NOMO-1 (cell line): Measurements from ENCODE around the gene HK2.

ENCODE experiments used
- DNase-seq, 2 experiments: peaks; one replicate each; lab custom pipeline; 2025; ENCODE audit not compliant: unreplicated experiment in 2 of 2; lab: John Stamatoyannopoulos, UW

The HK2 gene

DNA sequence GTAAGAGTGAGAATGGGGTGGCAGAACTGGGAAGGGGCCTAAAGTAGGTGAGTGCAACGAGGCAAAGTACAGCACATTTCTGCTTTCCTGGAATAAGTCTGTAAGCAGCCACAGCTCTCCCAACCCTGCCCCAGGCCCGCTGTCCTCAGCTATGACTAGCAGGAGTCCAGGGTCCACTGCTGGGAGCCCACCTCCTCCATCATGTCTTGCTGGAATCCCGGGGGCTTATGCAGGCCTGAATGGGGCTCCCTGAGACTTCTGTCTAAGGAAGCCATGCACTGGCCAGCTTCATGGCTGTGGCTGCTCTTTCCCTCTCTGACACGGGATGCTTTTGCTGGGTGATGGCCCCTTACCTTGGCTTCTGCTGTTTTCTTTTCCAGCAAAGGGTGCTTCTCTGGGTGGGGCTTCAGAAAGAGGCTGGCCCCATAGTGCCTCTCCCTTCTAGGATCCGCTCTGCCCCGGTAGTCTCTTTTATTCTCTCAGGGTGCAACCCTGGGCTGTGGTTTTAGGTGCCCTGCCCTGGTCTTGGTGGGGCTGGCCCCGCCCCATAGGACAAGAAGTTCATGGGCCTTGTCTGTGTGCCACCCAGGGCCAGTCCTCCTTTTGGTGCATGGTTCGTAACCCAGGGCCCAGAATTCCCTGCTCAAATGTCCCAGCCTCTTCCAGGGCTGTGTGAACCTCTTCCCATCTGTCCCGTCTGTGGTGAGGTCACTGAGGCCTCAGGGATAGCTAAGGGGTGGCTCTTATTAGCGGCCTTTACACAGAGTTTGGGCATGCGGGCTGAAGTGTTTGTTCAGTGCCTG lies 90.7 kb downstream of the HK2 start:
- no peak for DNase-seq

DNA sequence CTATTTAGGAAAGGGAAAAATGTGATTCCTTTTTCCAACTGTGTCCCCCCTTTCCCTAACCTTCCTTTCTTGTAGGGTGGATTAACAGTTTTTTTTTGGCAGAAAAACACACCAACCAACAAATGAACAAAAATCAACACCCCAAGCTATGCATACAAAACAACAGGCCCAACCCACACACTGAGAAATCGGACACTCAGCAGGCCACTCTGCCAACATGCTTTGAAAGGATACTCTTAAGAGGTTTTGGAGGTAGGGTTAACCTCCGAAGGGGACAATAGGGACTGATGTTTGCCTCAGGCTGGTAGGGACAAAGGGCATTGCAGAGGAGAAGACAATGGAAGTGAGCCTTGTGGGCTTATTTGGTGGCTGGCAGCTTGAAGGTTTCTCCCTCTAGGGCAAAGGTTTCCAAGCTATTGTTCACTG lies 91.4 kb downstream of the HK2 start:
- DNase-seq: no peak

DNA sequence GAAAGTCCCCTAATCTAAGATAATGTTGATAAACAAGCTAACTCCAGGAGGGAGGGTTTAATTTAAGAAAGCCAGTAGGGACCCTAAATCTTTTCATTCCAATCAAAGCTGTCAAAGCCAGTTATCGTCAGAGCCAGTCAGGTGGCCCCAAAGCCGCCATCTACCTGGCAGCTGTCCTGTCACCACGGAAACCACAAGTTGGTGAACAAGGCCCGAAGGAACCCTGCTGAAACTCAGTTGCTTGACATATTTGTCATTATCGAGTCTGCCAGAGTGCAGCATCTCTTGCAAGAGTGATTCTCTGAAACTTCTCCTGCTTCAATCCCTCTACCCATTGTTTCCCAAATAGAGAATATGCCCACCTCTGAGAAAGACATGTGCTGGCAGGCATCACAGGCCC lies 93.7 kb downstream of the HK2 start:
- no peak for DNase-seq

DNA sequence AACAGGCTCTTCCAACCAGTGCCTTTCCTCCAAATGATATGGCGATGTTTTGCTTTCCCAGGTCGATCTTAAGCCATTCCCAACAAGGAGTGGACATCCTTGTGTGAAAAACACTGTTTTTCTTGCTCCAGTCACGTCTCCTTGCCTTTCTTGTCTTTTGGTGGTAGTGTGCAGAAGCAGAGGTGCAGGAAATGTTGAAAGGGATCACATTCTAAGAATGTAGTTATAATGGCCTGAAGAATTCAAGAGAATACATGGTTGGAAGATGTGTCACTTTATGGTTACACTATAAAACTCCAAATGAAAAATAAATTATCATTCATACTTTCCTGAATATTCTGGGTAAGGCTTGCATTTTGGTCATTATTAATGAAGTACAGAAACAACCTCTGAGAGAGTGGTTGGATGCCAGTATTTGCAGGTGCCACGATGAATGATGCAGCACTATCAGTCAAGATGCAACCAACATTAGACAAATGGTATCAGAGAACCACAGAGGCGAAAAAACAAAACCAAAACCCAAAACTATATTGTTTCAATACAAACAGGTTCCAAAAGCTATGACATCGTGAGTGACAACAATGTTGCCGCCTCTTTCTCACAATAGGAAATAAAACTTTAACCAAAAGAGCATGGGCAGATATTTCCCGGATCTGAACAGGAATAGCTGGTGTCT lies 97.0 kb downstream of the HK2 start:
- no peak for DNase-seq

DNA sequence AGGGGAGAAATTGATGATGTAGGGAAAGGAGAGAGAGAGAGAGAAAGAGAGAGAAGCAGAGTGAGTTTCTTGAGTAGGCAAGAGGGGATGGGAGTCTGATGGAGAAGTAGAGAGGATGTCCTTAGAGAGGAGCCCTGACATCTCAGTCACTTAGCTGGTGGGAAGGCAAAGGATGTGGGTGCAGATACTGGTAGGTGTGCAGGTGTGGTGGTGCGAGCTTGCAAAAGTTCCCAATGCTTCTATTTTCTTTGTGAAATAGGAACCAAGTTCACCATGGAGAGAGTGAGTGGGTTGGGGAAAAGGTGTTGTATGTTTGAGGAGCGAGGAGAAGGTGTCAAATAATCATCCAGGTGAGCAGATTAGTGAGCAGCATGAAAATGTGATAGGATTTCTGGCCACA lies 98.0 kb downstream of the HK2 start:
- DNase-seq: no peak

DNA sequence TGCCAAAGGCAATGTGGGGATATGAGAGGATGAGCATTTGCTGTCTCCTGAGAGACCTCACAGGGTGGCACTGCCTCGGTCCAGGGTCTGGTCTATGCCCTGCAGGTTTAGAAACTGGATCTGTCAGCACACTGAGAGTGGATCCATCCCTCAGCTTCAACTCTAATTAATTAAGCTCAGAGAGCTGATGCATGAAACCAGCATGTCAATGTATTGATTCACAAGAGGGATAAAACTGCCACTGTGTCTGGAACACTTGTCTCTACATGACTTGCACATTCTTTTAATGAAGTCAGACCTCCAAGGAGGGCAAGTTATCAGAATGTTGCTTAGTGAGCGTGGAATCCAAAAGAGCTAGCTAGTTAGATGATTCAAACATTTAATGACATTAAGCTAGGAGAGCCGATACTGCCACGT lies 102.1 kb downstream of the HK2 start:
- no peak for DNase-seq

DNA sequence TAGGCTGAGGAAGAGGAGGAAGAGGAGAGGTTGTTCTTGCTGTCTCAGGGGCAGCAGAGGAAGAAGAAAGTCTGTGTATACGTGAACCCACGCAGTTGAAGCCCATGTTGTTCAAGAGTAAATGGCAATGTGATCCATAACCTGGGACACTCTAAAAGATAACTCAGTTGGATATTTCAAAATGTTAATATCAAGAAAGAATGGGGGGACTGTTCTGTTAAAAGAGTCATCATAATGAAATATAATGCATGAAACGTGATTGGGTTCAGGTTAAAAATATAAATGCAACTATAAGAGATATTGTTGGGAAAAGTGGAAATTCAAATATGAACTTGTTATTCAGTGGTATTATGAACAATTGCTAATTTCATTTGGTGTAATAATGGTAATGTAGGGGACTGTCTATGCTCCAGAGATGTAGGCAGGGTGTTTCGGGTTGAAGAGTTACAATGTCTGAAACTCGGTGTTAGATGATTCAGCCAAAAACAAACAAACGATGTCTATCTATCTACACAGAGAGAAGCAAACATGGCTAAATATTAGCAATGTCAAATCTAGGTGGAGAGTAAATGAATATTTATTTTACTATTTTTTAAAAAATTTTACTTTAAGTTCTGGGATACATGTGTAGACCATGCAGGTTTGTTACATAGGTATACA lies 103.4 kb downstream of the HK2 start:
- no peak for DNase-seq

DNA sequence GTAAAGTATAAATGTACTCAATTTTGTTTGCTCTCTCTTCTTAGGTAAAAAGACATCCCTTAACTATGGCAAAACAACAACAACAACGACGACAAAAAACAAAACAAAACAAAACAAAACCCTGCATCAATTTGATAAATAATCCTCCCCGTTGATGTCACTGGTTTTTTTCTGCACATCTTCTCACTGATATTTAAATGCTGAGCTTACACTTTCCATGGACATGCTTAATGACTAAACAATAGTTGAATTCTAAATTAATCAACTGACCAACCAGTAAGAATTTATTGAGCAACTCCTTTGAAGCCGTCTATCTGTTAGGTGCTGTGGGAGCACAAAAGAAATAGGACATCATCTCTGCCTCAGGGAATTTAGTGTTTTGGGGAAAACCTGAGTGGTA lies 104.3 kb downstream of the HK2 start:
- DNase-seq: no peak

DNA sequence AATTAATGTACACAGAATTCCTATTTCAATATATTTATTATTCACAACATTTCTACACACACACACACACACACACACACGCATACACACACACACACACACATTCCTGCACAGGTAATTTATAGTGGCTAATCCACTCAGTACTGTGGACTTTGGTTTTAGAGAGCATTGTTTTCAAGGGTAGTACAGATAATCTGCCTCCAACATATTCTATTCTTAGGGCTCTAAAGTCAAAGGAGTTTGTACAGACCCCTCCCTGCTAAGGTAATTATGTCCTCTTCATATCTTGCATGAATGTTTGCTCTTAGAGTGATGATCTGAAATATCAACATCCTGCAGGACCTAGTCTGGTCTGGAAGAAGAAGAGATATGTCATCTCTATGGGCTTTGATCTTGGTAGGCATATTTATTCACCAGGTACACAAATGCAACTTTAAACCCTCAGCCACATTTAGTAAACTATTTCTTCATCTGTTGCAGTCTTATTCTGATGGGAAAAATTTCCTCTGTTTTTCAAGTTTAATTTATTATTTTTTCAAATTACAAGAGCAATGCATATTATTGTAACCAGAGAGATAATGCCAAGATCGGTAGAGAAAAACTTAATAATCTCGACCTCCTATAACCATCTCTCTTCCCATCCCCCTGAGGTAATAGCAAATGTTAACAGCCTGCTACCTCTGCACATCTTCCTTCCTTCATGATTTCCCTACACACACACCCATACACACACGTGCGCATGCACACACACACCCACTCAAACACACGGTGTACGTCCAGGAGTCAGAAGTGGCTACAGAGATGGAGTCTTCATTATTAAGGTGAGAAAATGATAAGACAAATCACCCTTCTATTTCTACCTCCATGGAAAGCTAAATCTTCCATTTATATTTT lies 106.2 kb downstream of the HK2 start:
- no peak for DNase-seq

DNA sequence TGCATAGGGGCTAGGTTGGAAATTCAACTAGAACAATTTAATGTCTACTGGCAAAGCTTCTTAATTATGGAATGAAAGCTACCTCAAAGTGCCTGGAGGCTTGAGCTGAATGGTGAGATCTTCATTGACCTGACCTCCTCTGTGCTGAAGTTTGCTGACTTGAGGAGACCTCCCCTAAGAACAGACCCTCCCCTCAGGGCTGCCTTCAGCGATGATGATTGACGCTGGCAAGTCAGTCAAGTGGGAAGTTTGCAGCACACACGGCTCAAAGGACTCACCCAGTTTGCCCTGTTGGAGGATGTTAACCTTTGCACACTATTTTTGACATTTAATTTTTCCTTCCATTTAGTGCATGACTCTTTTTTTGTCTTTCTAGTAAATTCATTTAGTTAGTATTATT lies 107.4 kb downstream of the HK2 start:
- no peak for DNase-seq

DNA sequence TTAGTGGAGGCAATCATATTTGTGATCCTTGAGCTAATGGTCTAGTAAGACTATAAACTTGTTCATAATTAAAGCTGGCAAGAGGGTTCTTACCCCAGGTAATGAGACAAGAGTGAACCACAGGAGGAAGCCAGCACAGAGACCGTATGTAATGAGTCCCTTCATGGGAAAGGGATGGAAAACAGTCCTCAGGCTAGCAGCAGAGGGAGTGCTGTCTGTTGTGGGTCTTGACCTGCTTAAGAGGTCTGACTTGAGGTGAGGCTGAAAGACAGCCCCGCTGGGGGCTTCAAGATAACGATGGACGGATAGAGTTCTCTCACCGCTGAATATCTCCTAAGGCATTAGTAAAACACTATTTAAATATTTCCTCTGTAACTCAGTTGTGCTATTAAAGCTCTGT lies 108.3 kb downstream of the HK2 start:
- DNase-seq: no peak
